ENCODE data around the gene CCDC73. TPM values are rescaled to one million over a fixed set of nuclear protein-coding genes. Genes with fewer than 3 reads are reported as not detected.

CCDC73 gene
- under 1 TPM; 0.18 to 0.44 (median 0.26) TPM for total RNA-seq
- long read RNA-seq, result 0 reads

- intact Hi-C loops (cut with DNase I), result no loop called here
These were observed at the start of gene CCDC73 for GRCh38 chr11:32794439-32794838. TSS of gene CCDC73 (minus strand) at chr11:32794662. CDS start at chr11:32760243, 34,419 bp downstream.

DNA sequence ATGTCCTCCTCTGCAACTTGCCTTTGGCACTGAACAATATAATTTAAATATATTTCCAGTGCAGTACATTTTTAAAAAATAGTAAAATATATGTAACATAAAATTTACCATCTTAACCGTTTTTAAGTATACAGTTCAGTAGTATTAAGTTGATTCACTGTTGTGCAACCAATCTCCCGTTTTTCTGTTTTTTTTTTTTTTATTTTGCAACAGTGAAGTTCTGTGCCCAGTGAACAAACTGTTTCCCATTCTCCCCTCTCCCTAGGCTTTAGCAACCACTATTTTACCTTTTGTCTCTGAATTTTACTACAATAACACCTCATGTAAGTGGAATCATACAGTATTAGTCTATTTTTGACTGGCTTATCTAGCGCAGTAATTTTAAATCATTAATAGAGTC is 49.1 kb upstream of the CCDC73 start:
- H3K27me3 ChIP-seq, result no peaks in the 10 kb centered on the region
- WGBS (ENCODE audit: insufficient coverage, low coverage, low lambda C conversion rate, missing lambda C conversion rate), result 38% methylated on average over 3 of the region's 3 CpGs
- peaks cover 0 to 13% (median 0%) of the 10 kb centered on the region in 4 donors for H3K4me1 ChIP-seq
- no peak overlapping the region for H3K27ac ChIP-seq
- TF ChIP-seq, protein P1, sequence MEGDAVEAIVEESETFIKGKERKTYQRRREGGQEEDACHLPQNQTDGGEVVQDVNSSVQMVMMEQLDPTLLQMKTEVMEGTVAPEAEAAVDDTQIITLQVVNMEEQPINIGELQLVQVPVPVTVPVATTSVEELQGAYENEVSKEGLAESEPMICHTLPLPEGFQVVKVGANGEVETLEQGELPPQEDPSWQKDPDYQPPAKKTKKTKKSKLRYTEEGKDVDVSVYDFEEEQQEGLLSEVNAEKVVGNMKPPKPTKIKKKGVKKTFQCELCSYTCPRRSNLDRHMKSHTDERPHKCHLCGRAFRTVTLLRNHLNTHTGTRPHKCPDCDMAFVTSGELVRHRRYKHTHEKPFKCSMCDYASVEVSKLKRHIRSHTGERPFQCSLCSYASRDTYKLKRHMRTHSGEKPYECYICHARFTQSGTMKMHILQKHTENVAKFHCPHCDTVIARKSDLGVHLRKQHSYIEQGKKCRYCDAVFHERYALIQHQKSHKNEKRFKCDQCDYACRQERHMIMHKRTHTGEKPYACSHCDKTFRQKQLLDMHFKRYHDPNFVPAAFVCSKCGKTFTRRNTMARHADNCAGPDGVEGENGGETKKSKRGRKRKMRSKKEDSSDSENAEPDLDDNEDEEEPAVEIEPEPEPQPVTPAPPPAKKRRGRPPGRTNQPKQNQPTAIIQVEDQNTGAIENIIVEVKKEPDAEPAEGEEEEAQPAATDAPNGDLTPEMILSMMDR (IDR thresholded peaks at IDR 0.05), result no peak
- TF ChIP-seq POLR2A (IDR thresholded peaks at IDR 0.05), result no peak
- ATAC-seq (peak; percentile 63 to 86 (median 66)), DNase-seq (no peak)
- intact Hi-C loops (cut with DNase I), result no loop called here
- no peaks in the 10 kb centered on the region for H3K9me3 ChIP-seq
- H3K36me3 ChIP-seq, result peaks cover 0 to 3% (median 0%) of the 10 kb centered on the region in 4 donors
- H3K4me3 ChIP-seq, result no peak overlapping the region

More at GRCh38 chr11:32794439-32794838, at the start of gene CCDC73:
- TF ChIP-seq POLR2A (IDR thresholded peaks at IDR 0.05), result no peak
- TF ChIP-seq, protein P1 (IDR thresholded peaks at IDR 0.05), result no peak
- Histone ChIP-seq H3K36me3 (no peaks in the 10 kb centered on the region), H3K4me1 (no peaks in the 10 kb centered on the region), H3K4me3 (no peak within 1 kb of the TSS), H3K27me3 (no peaks in the 10 kb centered on the region), H3K9me3 (no peaks in the 10 kb centered on the region), H3K27ac (no peak within 1 kb of the TSS)
- ATAC-seq (no peak), DNase-seq (no peak)
- WGBS (ENCODE audit: insufficient coverage, low coverage, low lambda C conversion rate, missing lambda C conversion rate), result 91% methylated on average over 9 of the region's 12 CpGs

GRCh38 chr11:32840587-32840986 is 46.1 kb upstream of the CCDC73 start:
- 75% methylated on average over 2 of the region's 2 CpGs for WGBS (ENCODE audit: insufficient coverage, low coverage, low lambda C conversion rate, missing lambda C conversion rate)

DNA sequence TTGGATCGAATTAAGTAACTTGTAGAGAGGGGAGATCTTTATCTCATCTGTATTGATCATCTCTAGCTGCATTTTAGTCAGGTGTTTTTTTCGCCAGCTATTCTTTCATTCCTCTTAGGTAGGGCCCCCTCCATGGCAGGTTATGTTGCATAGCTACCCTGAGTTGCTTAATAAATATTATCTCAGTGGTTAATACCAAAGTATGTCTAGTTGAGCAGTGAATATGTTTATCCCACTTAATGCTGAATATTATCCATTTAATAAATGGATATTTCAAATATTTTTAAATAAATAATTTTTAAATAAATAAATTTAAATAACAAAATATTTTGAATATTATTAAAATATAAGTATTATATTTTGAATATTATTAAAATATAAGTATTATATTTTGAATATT is 44.8 kb upstream of the CCDC73 start:
- H3K27me3 ChIP-seq, result no peaks in the 10 kb centered on the region
- no peak overlapping the region for H3K27ac ChIP-seq
- H3K4me1 ChIP-seq, result peaks cover 0 to 13% (median 0%) of the 10 kb centered on the region in 4 donors
- intact Hi-C loops (cut with DNase I), result loop anchor here in 1 of 2 donors (10.0 kb wide), 1 partner anchor 45 kb away; no protein-coding TSS in a partner anchor
- H3K36me3 ChIP-seq, result peaks cover 0 to 3% (median 0%) of the 10 kb centered on the region in 4 donors
- TF ChIP-seq POLR2A (IDR thresholded peaks at IDR 0.05), result no peak
- TF ChIP-seq, protein P1 (IDR thresholded peaks at IDR 0.05), result no peak
- ATAC-seq (no peak), DNase-seq (no peak)
- no peak overlapping the region for H3K4me3 ChIP-seq
- no peaks in the 10 kb centered on the region for H3K9me3 ChIP-seq
- 74% methylated on average over 2 of the region's 2 CpGs for WGBS (ENCODE audit: insufficient coverage, low coverage, low lambda C conversion rate, missing lambda C conversion rate)

More at GRCh38 chr11:32840587-32840986, 46.1 kb upstream of the CCDC73 start:
- Histone ChIP-seq H3K9me3 (no peaks in the 10 kb centered on the region), H3K27me3 (no peaks in the 10 kb centered on the region), H3K27ac (no peak overlapping the region), H3K4me3 (no peak overlapping the region), H3K4me1 (peaks cover 0 to 13% (median 0%) of the 10 kb centered on the region in 4 donors), H3K36me3 (peaks cover 0 to 3% (median 0%) of the 10 kb centered on the region in 4 donors)
- intact Hi-C loops (cut with DNase I), result no loop called here
- DNase-seq (no peak), ATAC-seq (no peak)
- TF ChIP-seq POLR2A (IDR thresholded peaks at IDR 0.05), result no peak
- TF ChIP-seq, protein P1 (IDR thresholded peaks at IDR 0.05), result no peak

Measured in right lobe of liver (tissue), 6 donors.